ENCODE data around the gene TXNDC2. TPM values are rescaled to one million over a fixed set of nuclear protein-coding genes. Genes with fewer than 3 reads are reported as not detected.
"Not testable (repeated sequence)": the region's sequence is repeated elsewhere in the genome, so short reads cannot be mapped to it uniquely, and the experiment has no call there.

TXNDC2 gene
- total RNA-seq, 2 donors from 2014 or later, result 0.35 to 8.8 TPM

GRCh38 chr18:9906481-9906880 lies 20.7 kb downstream of the TXNDC2 start:
- no peak for DNase-seq (ENCODE audit: low spot score)
- H3K4me1 ChIP-seq (ENCODE audit: control insufficient read depth in 1 of 2, low read depth in 2 of 2), result no peaks in the 10 kb centered on the region
- no peaks in the 10 kb centered on the region for H3K9me3 ChIP-seq
- no peaks in the 10 kb centered on the region for H3K27me3 ChIP-seq (replicated peaks; ENCODE audit: insufficient read depth)
- H3K4me3 ChIP-seq, result no peak overlapping the region
- no peak for TF ChIP-seq CTCF (IDR thresholded peaks at IDR 0.05)
- H3K36me3 ChIP-seq, result no peaks in the 10 kb centered on the region
- no peak overlapping the region for H3K27ac ChIP-seq
- ATAC-seq (ENCODE audit: insufficient number of reproducible peaks, low FRiP score, low read depth), result no peak

- no peaks in the 10 kb centered on the region for H3K36me3 ChIP-seq
- H3K4me3 ChIP-seq, result no peak overlapping the region
- H3K27ac ChIP-seq, result no peak overlapping the region
- TF ChIP-seq CTCF (IDR thresholded peaks at IDR 0.05), result no peak
- H3K4me1 ChIP-seq (ENCODE audit: control insufficient read depth in 1 of 2, low read depth in 2 of 2), result peaks cover 0 to 3% of the 10 kb centered on the region in 2 donors
- H3K9me3 ChIP-seq, result no peaks in the 10 kb centered on the region
- H3K27me3 ChIP-seq (replicated peaks; ENCODE audit: insufficient read depth), result no peaks in the 10 kb centered on the region
- DNase-seq (ENCODE audit: low spot score), result no peak
- ATAC-seq (ENCODE audit: insufficient number of reproducible peaks, low FRiP score, low read depth), result no peak
Observed at GRCh38 chr18:9907867-9908266, 22.1 kb downstream of the TXNDC2 start.

GRCh38 chr18:9910071-9910470 lies 24.3 kb downstream of the TXNDC2 start:
- no peak overlapping the region for H3K4me3 ChIP-seq
- no peaks in the 10 kb centered on the region for H3K27me3 ChIP-seq (replicated peaks; ENCODE audit: insufficient read depth)
- no peaks in the 10 kb centered on the region for H3K9me3 ChIP-seq
- no peak for TF ChIP-seq CTCF (IDR thresholded peaks at IDR 0.05)
- ATAC-seq (ENCODE audit: insufficient number of reproducible peaks, low FRiP score, low read depth) (no peak), DNase-seq (ENCODE audit: low spot score) (no peak)
- H3K36me3 ChIP-seq, result no peaks in the 10 kb centered on the region
- peaks cover 0 to 7% of the 10 kb centered on the region in 2 donors for H3K4me1 ChIP-seq (ENCODE audit: control insufficient read depth in 1 of 2, low read depth in 2 of 2)
- no peak overlapping the region for H3K27ac ChIP-seq

- TF ChIP-seq CTCF (IDR thresholded peaks at IDR 0.05), result no peak
- DNase-seq (ENCODE audit: low spot score) (no peak), ATAC-seq (ENCODE audit: insufficient number of reproducible peaks, low FRiP score, low read depth) (no peak)
- H3K36me3 ChIP-seq, result no peaks in the 10 kb centered on the region
- no peak overlapping the region for H3K27ac ChIP-seq
- peaks cover 0 to 7% of the 10 kb centered on the region in 2 donors for H3K4me1 ChIP-seq (ENCODE audit: control insufficient read depth in 1 of 2, low read depth in 2 of 2)
- H3K27me3 ChIP-seq (replicated peaks; ENCODE audit: insufficient read depth), result no peaks in the 10 kb centered on the region
- H3K4me3 ChIP-seq, result no peak overlapping the region
- no peaks in the 10 kb centered on the region for H3K9me3 ChIP-seq
Observed at GRCh38 chr18:9910661-9911060, 24.9 kb downstream of the TXNDC2 start.

GRCh38 chr18:9911226-9911625 lies 25.5 kb downstream of the TXNDC2 start:
- DNase-seq (ENCODE audit: low spot score) (no peak), ATAC-seq (ENCODE audit: insufficient number of reproducible peaks, low FRiP score, low read depth) (no peak)
- H3K4me3 ChIP-seq, result no peak overlapping the region
- H3K4me1 ChIP-seq (ENCODE audit: control insufficient read depth in 1 of 2, low read depth in 2 of 2), result peaks cover 0 to 13% of the 10 kb centered on the region in 2 donors
- H3K27me3 ChIP-seq (replicated peaks; ENCODE audit: insufficient read depth), result no peaks in the 10 kb centered on the region
- H3K9me3 ChIP-seq, result no peaks in the 10 kb centered on the region
- H3K27ac ChIP-seq, result no peak overlapping the region
- TF ChIP-seq CTCF (IDR thresholded peaks at IDR 0.05), result no peak
- H3K36me3 ChIP-seq, result no peaks in the 10 kb centered on the region

GRCh38 chr18:9912285-9912684 lies 26.5 kb downstream of the TXNDC2 start:
- peaks cover 6 to 23% of the 10 kb centered on the region in 2 donors for H3K4me1 ChIP-seq (ENCODE audit: control insufficient read depth in 1 of 2, low read depth in 2 of 2)
- not testable (repeated sequence) for DNase-seq (ENCODE audit: low spot score); H3K36me3 ChIP-seq; H3K4me3 ChIP-seq; ATAC-seq (ENCODE audit: insufficient number of reproducible peaks, low FRiP score, low read depth); H3K27ac ChIP-seq; H3K27me3 ChIP-seq (replicated peaks; ENCODE audit: insufficient read depth); H3K9me3 ChIP-seq
